ENCODE measurements around the gene SLC22A23. TPM values are rescaled to one million over a fixed set of nuclear protein-coding genes. Genes with fewer than 3 reads are reported as not detected.

Gene SLC22A23
- total RNA-seq, 1 donor = 18.1 TPM

- Histone ChIP-seq H3K79me2 (ENCODE audit: insufficient read depth, low read length) (peaks cover 41% of the 10 kb centered on the region), H3K36me3 (ENCODE audit: insufficient read depth, low read length) (peaks cover 51% of the 10 kb centered on the region), H4K20me1 (ENCODE audit: insufficient read depth, low read length) (peaks cover 20% of the 10 kb centered on the region)
Measured at GRCh38 chr6:3267162-3267561, 189.7 kb downstream of the SLC22A23 start.

GRCh38 chr6:3266170-3266569 is 190.7 kb downstream of the SLC22A23 start:
- Histone ChIP-seq H3K4me3 (ENCODE audit: insufficient read depth, low read length) (no peak overlapping the region), H3K4me1 (ENCODE audit: insufficient read depth, low read length) (no peaks in the 10 kb centered on the region), H2AFZ (ENCODE audit: low read length) (no peak overlapping the region), H3K79me2 (ENCODE audit: insufficient read depth, low read length) (peaks cover 51% of the 10 kb centered on the region), H3K4me2 (ENCODE audit: insufficient read depth, low read length) (no peak overlapping the region), H4K20me1 (ENCODE audit: insufficient read depth, low read length) (peaks cover 25% of the 10 kb centered on the region), H3K27me3 (ENCODE audit: insufficient read depth, low read length) (no peaks in the 10 kb centered on the region), H3K36me3 (ENCODE audit: insufficient read depth, low read length) (peaks cover 41% of the 10 kb centered on the region), H3K27ac (ENCODE audit: low read depth, low read length) (no peak overlapping the region), H3K9me3 (ENCODE audit: low read depth, low read length) (no peaks in the 10 kb centered on the region)
- no peak for TF ChIP-seq CTCF (IDR thresholded peaks at IDR 0.05; ENCODE audit: extremely low read depth, low read depth, low read length)
- DNase-seq (ENCODE audit: insufficient read length, low spot score, missing footprints) = no peak

More at GRCh38 chr6:3267162-3267561, 189.7 kb downstream of the SLC22A23 start:
- Histone ChIP-seq H3K27ac (ENCODE audit: low read depth, low read length) (no peak overlapping the region), H3K27me3 (ENCODE audit: insufficient read depth, low read length) (no peaks in the 10 kb centered on the region), H3K4me2 (ENCODE audit: insufficient read depth, low read length) (no peak overlapping the region), H3K9me3 (ENCODE audit: low read depth, low read length) (no peaks in the 10 kb centered on the region), H2AFZ (ENCODE audit: low read length) (no peak overlapping the region), H3K4me3 (ENCODE audit: insufficient read depth, low read length) (no peak overlapping the region), H3K4me1 (ENCODE audit: insufficient read depth, low read length) (no peaks in the 10 kb centered on the region)
- DNase-seq (ENCODE audit: insufficient read length, low spot score, missing footprints) = no peak
- no peak for TF ChIP-seq CTCF (IDR thresholded peaks at IDR 0.05; ENCODE audit: extremely low read depth, low read depth, low read length)

GRCh38 chr6:3265671-3266070 is 191.2 kb downstream of the SLC22A23 start:
- no peak for DNase-seq (ENCODE audit: insufficient read length, low spot score, missing footprints)
- H3K27me3 ChIP-seq (ENCODE audit: insufficient read depth, low read length) = no peaks in the 10 kb centered on the region
- H3K4me3 ChIP-seq (ENCODE audit: insufficient read depth, low read length) = no peak overlapping the region
- TF ChIP-seq CTCF (IDR thresholded peaks at IDR 0.05; ENCODE audit: extremely low read depth, low read depth, low read length) = no peak
- H3K9me3 ChIP-seq (ENCODE audit: low read depth, low read length) = no peaks in the 10 kb centered on the region
- no peak overlapping the region for H3K27ac ChIP-seq (ENCODE audit: low read depth, low read length)
- peaks cover 56% of the 10 kb centered on the region for H3K79me2 ChIP-seq (ENCODE audit: insufficient read depth, low read length)
- peaks cover 37% of the 10 kb centered on the region for H3K36me3 ChIP-seq (ENCODE audit: insufficient read depth, low read length)
- peaks cover 26% of the 10 kb centered on the region for H4K20me1 ChIP-seq (ENCODE audit: insufficient read depth, low read length)
- H3K4me2 ChIP-seq (ENCODE audit: insufficient read depth, low read length) = no peak overlapping the region
- H2AFZ ChIP-seq (ENCODE audit: low read length) = no peak overlapping the region
- H3K4me1 ChIP-seq (ENCODE audit: insufficient read depth, low read length) = peaks cover 4% of the 10 kb centered on the region

- H3K36me3 ChIP-seq (ENCODE audit: insufficient read depth, low read length) = peaks cover 33% of the 10 kb centered on the region
- no peak overlapping the region for H3K27ac ChIP-seq (ENCODE audit: low read depth, low read length)
- H3K4me1 ChIP-seq (ENCODE audit: insufficient read depth, low read length) = peaks cover 14% of the 10 kb centered on the region
- no peak overlapping the region for H2AFZ ChIP-seq (ENCODE audit: low read length)
- H3K79me2 ChIP-seq (ENCODE audit: insufficient read depth, low read length) = peaks cover 66% of the 10 kb centered on the region
- no peak overlapping the region for H3K4me3 ChIP-seq (ENCODE audit: insufficient read depth, low read length)
- DNase-seq (ENCODE audit: insufficient read length, low spot score, missing footprints) = peak; percentile 44
- TF ChIP-seq CTCF (IDR thresholded peaks at IDR 0.05; ENCODE audit: extremely low read depth, low read depth, low read length) = no peak
- no peak overlapping the region for H3K4me2 ChIP-seq (ENCODE audit: insufficient read depth, low read length)
- H4K20me1 ChIP-seq (ENCODE audit: insufficient read depth, low read length) = peaks cover 22% of the 10 kb centered on the region
- no peaks in the 10 kb centered on the region for H3K9me3 ChIP-seq (ENCODE audit: low read depth, low read length)
- H3K27me3 ChIP-seq (ENCODE audit: insufficient read depth, low read length) = no peaks in the 10 kb centered on the region
Measured at GRCh38 chr6:3264356-3264755, 192.5 kb downstream of the SLC22A23 start.

Data from osteoblast (primary cell).